ENCODE data around the gene NOP56. TPM values are rescaled to one million over a fixed set of nuclear protein-coding genes. Genes with fewer than 3 reads are reported as not detected.

Gene NOP56
- polyA plus RNA-seq, 10 donors, result 135 to 187 (median 152) TPM

DNA sequence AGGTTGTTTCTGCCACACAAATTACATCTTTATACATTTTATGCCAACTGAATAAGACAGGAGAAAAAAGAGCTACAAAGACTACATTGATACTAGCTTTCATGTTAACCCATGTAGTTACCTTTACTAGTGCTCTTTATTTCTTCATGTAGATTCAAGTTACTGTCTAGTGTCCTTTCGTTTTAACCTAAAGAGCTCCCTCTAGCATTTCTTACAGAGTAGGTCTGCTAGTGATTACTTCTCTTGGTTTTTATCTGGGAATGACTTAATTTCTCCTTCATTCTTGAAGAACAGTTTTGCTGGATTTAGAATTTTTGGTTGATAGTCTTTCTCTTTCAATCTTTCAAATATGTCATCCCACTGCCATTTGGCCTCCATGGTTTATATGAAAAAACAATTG lies 21.2 kb upstream of the NOP56 start:
- no peak for DNase-seq

DNA sequence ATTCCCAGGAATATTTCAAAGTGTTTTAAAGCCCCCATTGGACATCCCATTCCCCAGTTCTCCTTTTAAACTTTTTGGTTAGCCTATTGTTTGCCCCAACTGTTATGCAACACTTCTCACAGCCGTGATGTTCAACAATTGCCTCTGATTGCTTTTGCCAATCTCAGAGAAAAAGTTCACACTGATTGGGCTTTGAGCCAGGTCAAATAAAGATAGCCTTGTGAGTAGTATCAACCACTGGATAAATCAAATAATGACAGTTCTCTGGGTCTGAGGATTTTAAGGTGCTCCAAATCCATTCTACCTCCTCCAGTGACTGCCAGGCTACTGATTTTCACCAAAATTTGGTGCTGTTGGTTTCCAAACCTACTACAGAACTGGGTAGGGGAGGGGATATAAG lies 19.1 kb upstream of the NOP56 start:
- DNase-seq, result no peak

- no peak for DNase-seq
These were observed 15.2 kb upstream of the NOP56 start for GRCh38 chr20:2637246-2637645.

- no peak for DNase-seq
These were observed 12.2 kb upstream of the NOP56 start for GRCh38 chr20:2640260-2640659.

GRCh38 chr20:2640899-2641298 lies 11.5 kb upstream of the NOP56 start:
- no peak for DNase-seq

GRCh38 chr20:2643708-2644107 lies 8.7 kb upstream of the NOP56 start:
- DNase-seq, result no peak

GRCh38 chr20:2652724-2653555 lies 508 bp downstream of the NOP56 start:
- DNase-seq, result peak in 1 of 3 donors; percentile 8

GRCh38 chr20:2653556-2654383 lies 1.3 kb downstream of the NOP56 start:
- DNase-seq, result no peak

- no peak for DNase-seq
These were observed 2.0 kb downstream of the NOP56 start for GRCh38 chr20:2654384-2654822.

DNA sequence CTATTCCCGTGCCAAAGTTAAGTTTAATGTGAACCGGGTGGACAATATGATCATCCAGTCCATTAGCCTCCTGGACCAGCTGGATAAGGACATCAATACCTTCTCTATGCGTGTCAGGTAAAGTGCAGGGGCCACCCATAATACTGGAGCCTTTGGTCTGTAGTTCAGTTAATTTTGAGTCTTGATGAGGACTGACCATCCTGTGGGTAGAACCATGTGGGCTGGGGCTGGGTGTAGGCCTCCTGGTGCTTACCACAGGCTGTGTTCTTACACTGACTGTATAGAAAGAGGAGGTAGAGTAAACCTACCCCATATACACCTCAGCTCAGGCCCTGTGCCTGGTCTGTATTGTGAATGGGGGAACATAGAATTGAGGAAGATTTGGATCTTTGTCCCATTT lies 2.4 kb downstream of the NOP56 start:
- DNase-seq, result no peak

DNA sequence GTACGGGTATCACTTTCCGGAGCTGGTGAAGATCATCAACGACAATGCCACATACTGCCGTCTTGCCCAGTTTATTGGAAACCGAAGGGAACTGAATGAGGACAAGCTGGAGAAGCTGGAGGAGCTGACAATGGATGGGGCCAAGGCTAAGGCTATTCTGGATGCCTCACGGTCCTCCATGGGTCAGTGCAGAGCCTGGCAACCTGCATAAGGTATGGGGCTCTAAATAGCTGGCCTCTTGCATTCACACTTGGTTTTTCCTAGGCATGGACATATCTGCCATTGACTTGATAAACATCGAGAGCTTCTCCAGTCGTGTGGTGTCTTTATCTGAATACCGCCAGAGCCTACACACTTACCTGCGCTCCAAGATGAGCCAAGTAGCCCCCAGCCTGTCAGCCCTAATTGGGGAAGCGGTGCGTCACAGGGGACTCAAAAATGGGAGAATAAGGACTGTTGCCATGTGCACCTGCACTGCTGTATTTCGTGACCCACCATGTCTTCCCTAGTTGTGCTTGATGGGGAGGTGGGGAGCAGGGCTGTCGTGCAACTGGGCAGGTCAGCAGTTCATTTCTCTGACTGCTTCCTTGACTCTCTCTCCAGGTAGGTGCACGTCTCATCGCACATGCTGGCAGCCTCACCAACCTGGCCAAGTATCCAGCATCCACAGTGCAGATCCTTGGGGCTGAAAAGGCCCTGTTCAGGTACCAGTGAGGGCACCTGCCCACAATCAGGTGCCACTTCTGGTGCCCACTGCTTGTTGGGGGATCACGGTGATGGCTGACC lies 3.1 kb downstream of the NOP56 start:
- no peak for DNase-seq

- no peak for DNase-seq
These were observed 4.2 kb downstream of the NOP56 start for GRCh38 chr20:2656471-2657117.

- DNase-seq, result no peak
These were observed 4.8 kb downstream of the NOP56 start for GRCh38 chr20:2657241-2657640.

DNA sequence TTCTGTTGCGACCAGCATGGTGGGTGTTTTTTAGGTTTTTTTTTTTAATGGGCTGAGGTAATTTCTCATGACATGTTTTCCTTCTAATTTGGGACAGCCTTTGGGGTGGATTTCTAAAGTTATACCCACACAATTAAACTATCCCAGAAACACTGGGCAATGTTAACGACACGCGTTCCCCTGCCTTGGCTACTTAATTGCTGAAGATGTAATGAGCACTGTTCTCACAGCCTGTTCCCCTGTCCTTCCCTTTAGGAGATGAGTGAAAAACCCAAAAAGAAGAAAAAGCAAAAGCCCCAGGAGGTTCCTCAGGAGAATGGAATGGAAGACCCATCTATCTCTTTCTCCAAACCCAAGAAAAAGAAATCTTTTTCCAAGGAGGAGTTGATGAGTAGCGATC lies 5.2 kb downstream of the NOP56 start:
- DNase-seq, result no peak

- no peak for DNase-seq
These were observed 6.3 kb downstream of the NOP56 start for GRCh38 chr20:2658414-2659354.

- DNase-seq, result no peak
These were observed 7.1 kb downstream of the NOP56 start for GRCh38 chr20:2659547-2659946.

- no peak for DNase-seq
These were observed 11.0 kb downstream of the NOP56 start for GRCh38 chr20:2663364-2663886.

DNA sequence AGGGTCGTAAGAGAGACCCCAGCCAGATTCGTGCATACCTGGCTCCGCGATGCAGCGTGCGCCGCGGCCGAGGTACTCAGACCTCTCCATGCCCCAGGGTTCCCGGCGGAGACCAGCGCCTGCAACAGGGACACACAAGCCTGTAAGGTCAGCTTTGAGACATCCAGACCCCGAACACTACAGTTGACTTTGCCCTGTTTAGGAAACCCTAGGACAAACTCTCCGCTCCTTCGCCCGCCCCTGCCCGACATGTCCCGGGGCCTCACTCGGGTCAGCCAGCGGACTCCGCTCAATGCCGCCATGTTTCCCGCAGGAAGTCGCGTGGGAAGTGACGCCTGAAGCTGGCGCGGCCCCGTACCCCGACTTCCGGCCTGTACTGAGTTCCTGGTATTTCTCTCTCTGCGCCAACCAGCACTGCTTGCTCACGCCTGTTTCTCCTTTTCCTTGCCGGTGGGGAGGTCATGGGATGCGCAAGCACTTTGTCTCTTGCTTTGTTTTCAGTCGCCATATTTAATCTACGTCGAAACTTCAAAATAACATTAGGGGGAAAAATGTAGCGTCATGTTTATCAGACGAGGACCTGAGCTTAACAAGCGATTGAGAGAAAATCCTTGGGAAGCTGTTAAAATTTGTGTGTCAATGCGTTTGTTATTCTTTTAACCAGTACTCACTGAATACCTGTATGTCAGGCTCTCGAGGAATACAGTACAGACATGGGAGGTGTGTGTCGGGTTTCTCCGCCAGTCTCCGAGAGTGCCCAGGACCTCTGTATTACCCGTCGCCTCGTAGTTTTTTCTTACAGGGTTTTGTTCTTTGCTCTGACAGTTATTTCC lies 11.7 kb downstream of the NOP56 start, which contains the start of gene IDH3B:
IDH3B (minus strand) TSS at position 330 of the 833 bp plus-strand sequence; CDS start at position 302, 28 bp downstream.
- peak; percentile 91 to 97 (median 95) for DNase-seq

DNA sequence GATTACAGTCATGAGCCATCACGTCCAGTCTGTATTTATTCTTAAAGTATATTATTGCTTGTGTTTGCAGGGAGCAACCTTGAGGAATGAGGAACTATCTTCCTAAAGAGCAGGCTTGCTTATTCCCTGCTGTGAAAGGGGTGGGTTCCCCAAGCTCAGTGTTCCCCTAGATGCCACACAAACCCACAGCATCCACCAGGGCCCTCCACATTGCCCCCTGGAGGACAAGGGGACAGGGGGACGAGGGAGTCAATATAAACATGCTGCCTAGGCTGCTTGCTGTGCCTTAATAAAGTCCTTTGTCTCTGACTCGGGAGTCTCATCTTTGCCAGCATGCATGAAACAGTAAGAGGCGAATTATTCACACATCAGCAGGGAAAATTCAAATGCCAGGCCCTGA lies 19.5 kb downstream of the NOP56 start:
- no peak for DNase-seq
